Measurements from ENCODE around the gene TGFBR1.

Gene TGFBR1

GRCh38 chr9:99108131-99108530 lies 3.2 kb downstream of the TGFBR1 start:
- no peak for DNase-seq

DNA sequence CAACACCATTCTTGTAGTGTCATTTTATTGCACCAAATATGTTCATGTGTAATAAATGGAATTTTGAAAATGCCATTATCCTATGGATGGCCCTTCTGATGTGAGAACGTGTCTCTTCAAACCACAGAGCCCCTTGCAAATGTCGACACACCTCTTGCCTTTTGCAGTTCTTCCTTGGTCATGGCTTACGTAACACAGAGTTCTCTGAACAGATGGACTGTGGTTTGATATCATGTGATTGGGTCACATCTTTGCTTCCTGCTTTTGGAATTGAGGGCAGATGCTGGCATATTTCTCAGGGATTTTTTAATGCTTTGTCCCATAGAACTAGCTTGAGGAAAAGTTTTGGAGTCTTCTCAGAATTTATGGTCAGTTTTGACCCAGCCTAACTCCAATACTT lies 4.6 kb downstream of the TGFBR1 start:
- DNase-seq, result no peak

DNA sequence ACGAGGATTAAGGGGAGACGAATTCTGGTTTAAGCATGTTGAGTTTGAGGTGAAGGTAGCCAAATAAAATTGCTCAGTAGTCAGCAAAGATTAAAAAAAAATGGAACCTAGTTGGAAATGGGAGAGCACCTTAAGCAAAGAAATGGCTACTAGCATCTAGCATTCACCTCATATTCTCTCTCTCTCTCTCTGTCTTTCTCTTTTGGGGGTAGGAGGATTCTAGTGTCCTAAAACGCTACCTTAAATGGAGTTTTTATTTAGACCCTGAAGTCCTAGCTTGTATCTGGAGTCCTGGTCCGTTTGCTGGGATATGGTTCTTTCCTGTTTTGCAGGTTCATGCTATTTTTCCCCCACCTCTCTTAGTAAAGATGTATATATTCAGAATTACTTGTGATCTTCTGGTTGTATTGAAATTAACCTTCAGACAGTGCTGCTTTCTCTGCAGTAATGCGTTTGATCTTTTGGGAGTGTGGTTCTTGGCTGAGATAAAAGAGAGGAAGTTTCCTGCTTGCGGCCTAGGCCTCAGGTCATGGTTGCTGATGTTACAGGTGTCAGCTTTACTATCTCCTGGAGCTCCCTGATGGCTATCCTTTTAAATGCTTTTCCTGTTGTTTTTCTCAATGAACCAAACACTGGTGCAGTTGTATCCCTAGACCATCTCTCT lies 8.0 kb downstream of the TGFBR1 start:
- peak; percentile 32 for DNase-seq

GRCh38 chr9:99113414-99114048 lies 8.6 kb downstream of the TGFBR1 start:
- no peak for DNase-seq

DNA sequence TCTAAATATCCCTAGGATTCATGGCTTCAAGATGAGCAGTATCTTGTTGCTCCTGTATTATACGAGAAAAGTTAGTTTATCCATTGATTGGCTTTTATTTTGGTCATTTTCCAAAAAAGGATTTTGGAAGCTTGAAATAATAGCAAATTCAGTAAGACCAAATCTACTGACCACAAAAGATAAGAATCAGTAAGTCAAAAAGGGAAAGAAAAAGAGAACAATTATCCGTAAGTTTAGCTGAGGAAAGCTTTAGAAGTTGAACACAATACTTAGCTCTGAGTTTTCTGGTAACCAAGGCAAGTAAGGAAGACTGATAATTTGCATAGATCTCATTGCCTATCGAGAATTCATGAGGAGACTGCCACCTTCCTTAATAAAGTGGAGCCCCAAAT lies 9.1 kb downstream of the TGFBR1 start:
- DNase-seq, result no peak

DNA sequence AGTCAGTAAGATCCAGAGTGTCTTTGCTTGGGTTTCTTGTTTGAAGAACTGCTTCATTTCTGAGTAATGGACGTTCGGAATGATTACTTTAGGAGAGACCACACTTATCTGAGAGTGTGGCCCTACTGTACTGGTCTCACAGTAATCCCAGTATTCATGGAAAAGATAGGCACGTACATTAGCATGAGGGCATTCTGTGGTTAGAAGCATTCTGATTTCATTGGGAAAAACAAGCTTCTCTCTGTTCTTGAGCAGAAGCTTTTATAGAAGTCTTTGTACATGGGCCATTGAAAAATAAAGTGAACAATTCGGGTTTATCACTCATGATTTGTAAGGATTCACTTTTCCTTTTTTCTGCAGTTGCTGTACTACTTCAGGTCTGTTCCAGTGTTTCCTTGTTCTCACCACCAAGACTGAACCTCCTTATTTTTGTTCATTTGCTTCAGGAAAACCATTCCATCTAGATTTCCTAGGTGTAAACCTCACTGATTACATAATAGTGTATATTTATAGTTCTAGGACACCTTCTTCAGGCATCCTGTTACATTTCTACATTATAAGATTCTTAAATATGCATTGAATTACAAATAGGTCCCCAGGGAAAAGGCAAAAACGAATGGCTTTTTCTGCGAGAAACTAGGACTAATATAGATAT lies 10.1 kb downstream of the TGFBR1 start:
- DNase-seq, result no peak

- DNase-seq, result no peak
These were observed 11.1 kb downstream of the TGFBR1 start for GRCh38 chr9:99116003-99116411.

DNA sequence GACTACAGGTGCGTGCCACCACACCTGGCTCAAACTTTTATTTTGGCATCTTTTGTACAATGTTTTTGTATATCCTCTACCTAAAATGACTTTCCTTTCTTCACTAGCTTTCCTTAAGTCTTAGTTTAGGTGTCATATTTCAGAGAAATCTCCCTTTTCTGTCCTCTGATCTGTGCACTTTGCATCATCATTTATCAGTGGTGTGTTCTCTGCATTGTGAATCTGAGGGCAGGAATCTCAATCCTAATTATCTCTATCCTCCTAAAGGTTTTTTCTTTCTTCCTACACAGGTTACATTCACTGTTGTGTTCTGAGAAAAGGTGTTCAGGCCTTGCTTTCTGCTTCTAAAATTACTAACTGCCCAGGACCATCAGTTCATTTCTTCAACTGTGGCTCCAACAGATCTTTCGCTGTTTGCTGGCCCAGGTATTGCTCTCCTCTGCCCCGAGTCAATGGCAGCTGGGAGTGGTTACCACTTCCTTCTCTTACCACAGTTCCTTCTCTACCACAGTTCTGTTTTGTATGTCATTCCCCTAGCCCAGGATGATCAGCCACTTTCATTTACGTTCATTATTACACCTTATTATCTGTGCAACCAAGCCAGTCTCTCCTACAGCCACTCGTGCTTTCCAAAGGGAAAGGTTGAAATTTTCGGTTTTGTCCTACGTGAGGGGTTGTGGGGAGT lies 14.0 kb downstream of the TGFBR1 start:
- DNase-seq, result peak; percentile 85

GRCh38 chr9:99119976-99120655 lies 15.2 kb downstream of the TGFBR1 start:
- no peak for DNase-seq

- no peak for DNase-seq
These were observed 16.7 kb downstream of the TGFBR1 start for GRCh38 chr9:99121604-99122003.

- DNase-seq, result no peak
These were observed 19.8 kb downstream of the TGFBR1 start for GRCh38 chr9:99124534-99125255.

DNA sequence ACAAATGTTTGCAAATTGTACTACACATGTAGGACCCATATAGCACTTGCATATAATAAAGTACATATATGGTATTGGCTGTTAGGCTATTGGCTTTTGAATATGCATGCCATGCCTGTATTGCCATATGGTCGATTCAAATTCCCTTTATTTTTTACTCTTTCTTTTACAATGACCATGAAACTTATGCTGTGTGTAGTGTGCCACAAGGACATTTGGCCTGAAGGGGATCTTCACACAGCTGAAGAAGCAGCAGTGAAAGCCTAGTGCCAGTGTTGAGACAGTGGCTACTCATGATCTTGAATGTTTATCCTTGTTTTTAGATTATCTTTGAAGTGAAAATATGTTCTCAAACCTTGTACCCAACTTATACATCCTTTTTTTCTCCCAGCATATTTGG lies 20.5 kb downstream of the TGFBR1 start:
- no peak for DNase-seq

DNA sequence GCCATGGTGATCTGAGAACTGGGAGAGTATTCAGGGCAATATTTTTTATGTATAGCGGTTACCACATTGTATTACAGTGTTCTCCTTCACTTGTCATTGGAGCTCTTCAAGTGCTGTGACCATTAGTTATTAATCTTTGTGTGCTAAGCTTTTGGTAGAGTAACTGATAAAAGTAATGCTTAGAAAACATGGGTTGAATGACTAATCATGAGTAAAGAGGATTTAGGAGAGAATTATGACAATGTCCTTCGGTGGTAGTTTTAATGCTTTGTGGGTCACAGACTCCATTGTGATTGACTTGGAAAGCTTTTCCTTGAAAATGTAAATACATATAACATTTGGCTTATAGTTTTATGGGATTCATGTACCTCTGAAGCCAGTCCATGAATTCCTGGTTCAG lies 21.4 kb downstream of the TGFBR1 start:
- DNase-seq, result no peak

GRCh38 chr9:99127356-99128132 lies 22.6 kb downstream of the TGFBR1 start:
- peak; percentile 54 for DNase-seq

- peak; percentile 56 for DNase-seq
These were observed 23.2 kb downstream of the TGFBR1 start for GRCh38 chr9:99128133-99128406.

- DNase-seq, result no peak
These were observed 24.2 kb downstream of the TGFBR1 start for GRCh38 chr9:99129091-99129490.

GRCh38 chr9:99130069-99130468 lies 25.2 kb downstream of the TGFBR1 start:
- DNase-seq, result no peak

GRCh38 chr9:99133145-99133544 lies 28.2 kb downstream of the TGFBR1 start:
- DNase-seq, result no peak

DNA sequence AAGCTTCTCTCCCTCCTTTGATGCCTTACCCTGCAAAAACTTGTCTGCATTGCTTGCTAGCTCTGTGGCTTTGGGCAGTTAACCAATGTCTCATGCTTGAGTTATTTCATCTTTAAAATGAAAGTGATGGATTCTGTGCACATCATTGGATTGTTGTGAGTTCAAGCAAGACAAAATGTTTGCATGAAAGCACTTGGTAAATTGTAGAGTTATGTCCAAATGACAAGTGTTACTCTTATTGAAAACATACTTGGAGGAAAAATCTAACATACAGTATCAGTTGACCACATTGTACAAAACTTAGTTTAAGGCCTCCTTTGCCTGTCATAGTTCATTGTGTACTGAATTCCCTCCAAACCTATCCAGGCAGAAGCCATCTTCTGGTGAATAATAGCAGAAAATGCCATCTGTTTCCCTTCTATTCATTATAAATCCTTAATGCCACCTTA lies 30.0 kb downstream of the TGFBR1 start:
- DNase-seq, result no peak

DNA sequence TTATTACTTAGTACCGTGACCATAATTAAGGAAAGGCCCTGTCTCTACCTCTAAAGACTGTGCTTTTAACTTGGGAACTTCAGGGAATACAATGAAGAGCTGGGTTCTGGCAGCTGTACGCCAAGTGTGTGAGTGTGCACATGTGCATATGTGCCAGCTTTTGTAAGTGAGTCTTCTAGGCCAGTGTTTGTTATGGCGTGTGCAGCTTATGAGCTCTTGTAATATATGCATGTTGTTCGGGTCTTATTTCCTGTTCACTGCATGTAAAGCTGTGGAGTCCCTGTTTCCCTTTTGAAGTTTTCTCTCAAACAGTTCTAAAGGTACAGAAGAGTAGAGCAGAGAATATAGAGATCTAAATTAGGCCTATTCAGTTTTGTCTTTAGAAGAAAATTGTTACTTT lies 30.5 kb downstream of the TGFBR1 start:
- no peak for DNase-seq

GRCh38 chr9:99137225-99137624 lies 32.3 kb downstream of the TGFBR1 start:
- DNase-seq, result no peak

DNA sequence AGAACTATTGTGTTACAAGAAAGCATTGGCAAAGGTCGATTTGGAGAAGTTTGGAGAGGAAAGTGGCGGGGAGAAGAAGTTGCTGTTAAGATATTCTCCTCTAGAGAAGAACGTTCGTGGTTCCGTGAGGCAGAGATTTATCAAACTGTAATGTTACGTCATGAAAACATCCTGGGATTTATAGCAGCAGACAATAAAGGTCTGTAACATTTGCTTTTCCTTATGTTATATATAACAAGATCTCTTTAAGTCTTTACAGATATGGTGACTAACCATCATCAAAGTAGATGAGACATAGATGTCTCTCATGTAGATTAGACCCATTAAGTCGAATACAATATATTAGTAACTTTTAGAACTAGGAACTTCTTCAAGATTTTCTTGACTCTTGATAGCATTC lies 33.0 kb downstream of the TGFBR1 start:
- no peak for DNase-seq

Measured in activated CD4-positive, alpha-beta T cell treated with anti-CD3 and anti-CD28 coated beads, Interleukin-2, Interleukin-6, amounts not matched to agents 100 ng/mL and 50 ng/mL, durations not matched to agents 16 hours and 8 hours (primary cell).